Coronary artery (tissue), 2 donors: ENCODE data around the gene RPSA.

Source experiments
- DNase-seq: peaks from one replicate; pipeline ENCODE4 v3.0.0-alpha.2; 2017; ENCODE audit warnings: low spot score
- H3K27ac ChIP-seq, 2 donors: fragments of 200-600 bp; sonication (generic); one replicate each; pipeline ENCODE4 v1.5.1; 2016 to 2019
- H3K4me3 ChIP-seq: fragments of 200-600 bp; sonication (generic); 2 replicates; pipeline ENCODE4 v1.5.1; 2016; ENCODE audit warnings: mild to moderate bottlenecking, moderate library complexity
- CTCF ChIP-seq: fragments of 200-600 bp; sonication (generic); IDR thresholded peaks from one replicate; pipeline ENCODE4 v1.5.1; 2019; ENCODE audit warnings: antibody characterized with exemption

Gene RPSA

GRCh38 chr3:39423436-39423970 lies 17.0 kb downstream of the RPSA start:
- Histone ChIP-seq H3K27ac (no peak overlapping the region), H3K4me3 (no peak overlapping the region)
- TF ChIP-seq CTCF = no peak
- no peak for DNase-seq

GRCh38 chr3:39426312-39426711 lies 19.8 kb downstream of the RPSA start:
- H3K4me3 ChIP-seq = no peak overlapping the region
- DNase-seq = no peak
- no peak overlapping the region for H3K27ac ChIP-seq
- no peak for TF ChIP-seq CTCF

GRCh38 chr3:39427506-39427905 lies 21.0 kb downstream of the RPSA start:
- H3K4me3 ChIP-seq = no peak overlapping the region
- no peak overlapping the region for H3K27ac ChIP-seq
- no peak for DNase-seq
- TF ChIP-seq CTCF = no peak

GRCh38 chr3:39428745-39429201 lies 22.3 kb downstream of the RPSA start:
- H3K27ac ChIP-seq = peak overlapping the region in 1 of 2 donors; percentile 51
- DNase-seq = no peak
- no peak for TF ChIP-seq CTCF
- no peak overlapping the region for H3K4me3 ChIP-seq

- TF ChIP-seq CTCF = no peak
- H3K4me3 ChIP-seq = no peak overlapping the region
- DNase-seq = no peak
- H3K27ac ChIP-seq = peak overlapping the region in 1 of 2 donors; percentile 51
Observed at GRCh38 chr3:39429466-39429865, 22.9 kb downstream of the RPSA start.

GRCh38 chr3:39432342-39432741 lies 25.8 kb downstream of the RPSA start:
- Histone ChIP-seq H3K27ac (no peak overlapping the region), H3K4me3 (no peak overlapping the region)
- no peak for TF ChIP-seq CTCF
- DNase-seq = no peak

- Histone ChIP-seq H3K27ac (peak overlapping the region in 1 of 2 donors; percentile 35), H3K4me3 (peak overlapping the region; percentile 21)
- DNase-seq = no peak
- TF ChIP-seq CTCF = no peak
Observed at GRCh38 chr3:39433642-39434041, 27.1 kb downstream of the RPSA start.
